ENCODE results near the gene MYO1B. TPM values are rescaled to one million over a fixed set of nuclear protein-coding genes. Genes with fewer than 3 reads are reported as not detected.

MYO1B gene
- polyA plus RNA-seq, 1 donor (not counting 4 experiments of a cell fraction or from before 2014, with no cell fraction given) = 277 TPM

GRCh38 chr2:191319186-191319585 lies 74.0 kb downstream of the MYO1B start:
- Histone ChIP-seq H3K4me2 (ENCODE audit: control insufficient read depth, extremely low read depth, insufficient read depth, low read depth, low read length) (peak overlapping the region; percentile 49), H2AFZ (ENCODE audit: control insufficient read depth, low read length) (no peak overlapping the region), H3K36me3 (ENCODE audit: control insufficient read depth in 2 of 2, extremely low read depth in 1 of 2, insufficient read depth in 2 of 2, low read length in 2 of 2) (peaks cover 2 to 12% of the 10 kb centered on the region in 2 experiments), H3K9ac (ENCODE audit: control insufficient read depth, extremely low read depth, insufficient read depth, low read length) (peak overlapping the region; percentile 12), H4K20me1 (ENCODE audit: control insufficient read depth, extremely low read depth, insufficient read depth, low read length) (peaks cover 15% of the 10 kb centered on the region), H3K27me3 (ENCODE audit: control insufficient read depth, extremely low read depth, insufficient read depth, low read length) (no peaks in the 10 kb centered on the region), H3K4me3 (ENCODE audit: control insufficient read depth in 2 of 3, extremely low read depth in 1 of 3, insufficient read depth in 2 of 3, low read depth in 1 of 3, low read length in 3 of 3) (no peak overlapping the region), H3K9me1 (ENCODE audit: control insufficient read depth, extremely low read depth, insufficient read depth, low read length) (peaks cover 2% of the 10 kb centered on the region), H3K79me2 (ENCODE audit: control insufficient read depth, insufficient read depth, low read length) (peaks cover 100% of the 10 kb centered on the region), H3K27ac (ENCODE audit: control insufficient read depth, insufficient read depth, low read length) (peak overlapping the region; percentile 67), H3K4me1 (ENCODE audit: control insufficient read depth, extremely low read depth, insufficient read depth, low read length) (peaks cover 65% of the 10 kb centered on the region), H3K9me3 (ENCODE audit: control insufficient read depth, low read depth, low read length) (no peaks in the 10 kb centered on the region)
- DNase-seq (ENCODE audit: low read depth, low spot score) (no peak), FAIRE-seq (peak; percentile 91)
- dilution Hi-C loops (cut with MboI; ENCODE audit: extremely low pct_ligation_motif_present, low sequenced_read_pairs) = no loop called here
- TF ChIP-seq EZH2 (IDR thresholded peaks at IDR 0.05; ENCODE audit: low read length) (no peak), CTCF (optimal IDR thresholded peaks at IDR 0.05 in 1 of 3, IDR thresholded peaks at IDR 0.05 in 1 of 3, conservative IDR thresholded peaks at IDR 0.05 in 1 of 3; ENCODE audit: extremely low read depth in 1 of 3, insufficient read depth in 2 of 3, low read length in 3 of 3) (no peak)

GRCh38 chr2:191320881-191321280 lies 75.7 kb downstream of the MYO1B start:
- H3K27ac ChIP-seq (ENCODE audit: control insufficient read depth, insufficient read depth, low read length) = no peak overlapping the region

More at GRCh38 chr2:191320881-191321280, 75.7 kb downstream of the MYO1B start:
- Histone ChIP-seq H3K9ac (ENCODE audit: control insufficient read depth, extremely low read depth, insufficient read depth, low read length) (no peak overlapping the region), H3K4me1 (ENCODE audit: control insufficient read depth, extremely low read depth, insufficient read depth, low read length) (peaks cover 53% of the 10 kb centered on the region), H3K27me3 (ENCODE audit: control insufficient read depth, extremely low read depth, insufficient read depth, low read length) (no peaks in the 10 kb centered on the region), H2AFZ (ENCODE audit: control insufficient read depth, low read length) (no peak overlapping the region), H3K9me1 (ENCODE audit: control insufficient read depth, extremely low read depth, insufficient read depth, low read length) (peaks cover 2% of the 10 kb centered on the region), H3K36me3 (ENCODE audit: control insufficient read depth in 2 of 2, extremely low read depth in 1 of 2, insufficient read depth in 2 of 2, low read length in 2 of 2) (peaks cover 2 to 12% of the 10 kb centered on the region in 2 experiments), H3K4me2 (ENCODE audit: control insufficient read depth, extremely low read depth, insufficient read depth, low read depth, low read length) (no peak overlapping the region), H3K79me2 (ENCODE audit: control insufficient read depth, insufficient read depth, low read length) (peaks cover 100% of the 10 kb centered on the region), H3K4me3 (ENCODE audit: control insufficient read depth in 2 of 3, extremely low read depth in 1 of 3, insufficient read depth in 2 of 3, low read depth in 1 of 3, low read length in 3 of 3) (no peak overlapping the region), H3K9me3 (ENCODE audit: control insufficient read depth, low read depth, low read length) (no peaks in the 10 kb centered on the region), H4K20me1 (ENCODE audit: control insufficient read depth, extremely low read depth, insufficient read depth, low read length) (peaks cover 15% of the 10 kb centered on the region)
- TF ChIP-seq EZH2 (IDR thresholded peaks at IDR 0.05; ENCODE audit: low read length) (no peak), CTCF (optimal IDR thresholded peaks at IDR 0.05 in 1 of 3, IDR thresholded peaks at IDR 0.05 in 1 of 3, conservative IDR thresholded peaks at IDR 0.05 in 1 of 3; ENCODE audit: extremely low read depth in 1 of 3, insufficient read depth in 2 of 3, low read length in 3 of 3) (no peak)
- no peak for FAIRE-seq
- no peak for DNase-seq (ENCODE audit: low read depth, low spot score)
- dilution Hi-C loops (cut with MboI; ENCODE audit: extremely low pct_ligation_motif_present, low sequenced_read_pairs) = no loop called here
